Body of pancreas (tissue), 4 donors: Measurements from ENCODE around the gene PLPPR2.

Experiments used
- POLR2A ChIP-seq, 3 donors: fragments of 450-650 bp; IDR thresholded peaks; one replicate each; pipeline ENCODE4 v1.6.1; 2016; ENCODE audit warnings: antibody characterized with exemption in 3 of 3, mild to moderate bottlenecking in 2 of 3
- TF ChIP-seq, protein P1 (sequence below), 7 experiments: fragments of 450-650 bp in 4 of 7; fragments of 200-600 bp in 3 of 7; sonication (generic) in 3 of 7; IDR thresholded peaks; one replicate each; pipeline ENCODE4 v1.5.1; 2016 to 2019; ENCODE audit warnings: antibody characterized with exemption in 7 of 7

DNA sequence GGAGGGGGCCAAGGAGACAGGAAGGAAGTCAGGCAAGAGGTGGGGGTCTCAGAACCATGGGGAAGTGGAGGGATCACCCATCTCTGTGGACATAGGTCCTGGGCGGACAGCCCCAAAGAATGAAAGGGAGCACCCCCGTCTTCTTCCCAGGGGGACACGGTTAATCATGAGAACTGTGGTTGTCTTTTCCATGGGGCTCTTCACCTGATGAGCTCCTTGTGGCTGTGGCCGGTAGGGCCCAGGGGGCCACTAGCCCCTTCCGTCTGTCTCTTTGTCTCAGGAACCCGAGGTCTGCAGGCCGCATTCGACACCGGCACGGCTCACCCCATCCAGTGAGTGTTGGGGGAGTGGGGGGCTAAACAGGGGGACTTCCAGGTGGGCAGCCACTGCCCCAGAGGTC is 8.6 kb downstream of the PLPPR2 start:
- TF ChIP-seq, protein P1, sequence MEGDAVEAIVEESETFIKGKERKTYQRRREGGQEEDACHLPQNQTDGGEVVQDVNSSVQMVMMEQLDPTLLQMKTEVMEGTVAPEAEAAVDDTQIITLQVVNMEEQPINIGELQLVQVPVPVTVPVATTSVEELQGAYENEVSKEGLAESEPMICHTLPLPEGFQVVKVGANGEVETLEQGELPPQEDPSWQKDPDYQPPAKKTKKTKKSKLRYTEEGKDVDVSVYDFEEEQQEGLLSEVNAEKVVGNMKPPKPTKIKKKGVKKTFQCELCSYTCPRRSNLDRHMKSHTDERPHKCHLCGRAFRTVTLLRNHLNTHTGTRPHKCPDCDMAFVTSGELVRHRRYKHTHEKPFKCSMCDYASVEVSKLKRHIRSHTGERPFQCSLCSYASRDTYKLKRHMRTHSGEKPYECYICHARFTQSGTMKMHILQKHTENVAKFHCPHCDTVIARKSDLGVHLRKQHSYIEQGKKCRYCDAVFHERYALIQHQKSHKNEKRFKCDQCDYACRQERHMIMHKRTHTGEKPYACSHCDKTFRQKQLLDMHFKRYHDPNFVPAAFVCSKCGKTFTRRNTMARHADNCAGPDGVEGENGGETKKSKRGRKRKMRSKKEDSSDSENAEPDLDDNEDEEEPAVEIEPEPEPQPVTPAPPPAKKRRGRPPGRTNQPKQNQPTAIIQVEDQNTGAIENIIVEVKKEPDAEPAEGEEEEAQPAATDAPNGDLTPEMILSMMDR (IDR thresholded peaks at IDR 0.05): no peak
- no peak for TF ChIP-seq POLR2A (IDR thresholded peaks at IDR 0.05)
